Measurements from ENCODE around the gene B2M. TPM values are rescaled to one million over a fixed set of nuclear protein-coding genes. Genes with fewer than 3 reads are reported as not detected.

The B2M gene
- total and polyA plus RNA-seq, 2 of the 13 experiments (the other 11 are each of a cell fraction or from before 2014, with no cell fraction given) = 784 to 857 TPM

DNA sequence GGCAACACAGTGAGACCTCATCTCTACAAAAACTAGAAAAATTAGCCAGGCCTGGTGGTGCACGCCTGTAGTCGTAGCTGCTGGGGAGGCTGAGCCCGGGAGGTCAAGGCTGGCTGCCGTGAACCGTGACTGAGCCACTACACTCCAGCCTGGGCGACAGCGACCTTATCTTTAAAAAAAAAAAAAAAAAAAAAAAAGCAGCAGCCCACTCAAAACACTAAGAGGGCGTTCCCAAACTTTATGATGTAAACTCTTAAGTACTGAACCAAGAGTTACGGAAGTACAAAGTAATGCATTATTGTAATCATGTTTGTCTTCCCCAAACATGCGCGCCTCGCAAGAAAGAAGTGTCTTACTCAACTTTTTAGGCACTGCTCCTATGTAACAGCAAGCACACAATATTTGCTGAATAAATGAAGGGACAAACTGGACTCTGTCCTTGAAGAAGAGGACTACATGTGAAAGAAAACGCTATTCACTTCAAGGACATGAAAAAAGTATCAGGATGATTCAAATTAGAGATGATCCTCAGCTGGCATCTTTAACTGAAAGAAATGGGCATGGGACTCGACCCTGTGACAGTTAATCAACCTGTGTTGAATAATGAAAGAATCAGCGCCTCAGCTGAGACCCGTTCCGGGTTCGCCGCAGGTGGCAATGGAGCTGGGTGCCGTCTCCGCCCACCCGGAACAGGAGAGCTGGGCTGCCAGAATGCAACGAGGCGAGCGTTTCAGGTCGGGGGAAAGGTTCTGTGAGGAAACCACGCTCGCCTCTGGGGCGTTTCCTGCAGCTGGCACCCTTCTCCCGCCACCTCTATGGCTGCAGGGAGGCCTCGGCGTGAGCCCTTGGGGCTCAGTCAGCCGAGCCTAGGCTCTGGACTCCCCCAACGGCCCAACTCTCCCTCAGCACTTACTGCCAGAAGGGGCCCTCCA, 48.6 kb upstream of the B2M start (continued):
- TF ChIP-seq, protein P1, sequence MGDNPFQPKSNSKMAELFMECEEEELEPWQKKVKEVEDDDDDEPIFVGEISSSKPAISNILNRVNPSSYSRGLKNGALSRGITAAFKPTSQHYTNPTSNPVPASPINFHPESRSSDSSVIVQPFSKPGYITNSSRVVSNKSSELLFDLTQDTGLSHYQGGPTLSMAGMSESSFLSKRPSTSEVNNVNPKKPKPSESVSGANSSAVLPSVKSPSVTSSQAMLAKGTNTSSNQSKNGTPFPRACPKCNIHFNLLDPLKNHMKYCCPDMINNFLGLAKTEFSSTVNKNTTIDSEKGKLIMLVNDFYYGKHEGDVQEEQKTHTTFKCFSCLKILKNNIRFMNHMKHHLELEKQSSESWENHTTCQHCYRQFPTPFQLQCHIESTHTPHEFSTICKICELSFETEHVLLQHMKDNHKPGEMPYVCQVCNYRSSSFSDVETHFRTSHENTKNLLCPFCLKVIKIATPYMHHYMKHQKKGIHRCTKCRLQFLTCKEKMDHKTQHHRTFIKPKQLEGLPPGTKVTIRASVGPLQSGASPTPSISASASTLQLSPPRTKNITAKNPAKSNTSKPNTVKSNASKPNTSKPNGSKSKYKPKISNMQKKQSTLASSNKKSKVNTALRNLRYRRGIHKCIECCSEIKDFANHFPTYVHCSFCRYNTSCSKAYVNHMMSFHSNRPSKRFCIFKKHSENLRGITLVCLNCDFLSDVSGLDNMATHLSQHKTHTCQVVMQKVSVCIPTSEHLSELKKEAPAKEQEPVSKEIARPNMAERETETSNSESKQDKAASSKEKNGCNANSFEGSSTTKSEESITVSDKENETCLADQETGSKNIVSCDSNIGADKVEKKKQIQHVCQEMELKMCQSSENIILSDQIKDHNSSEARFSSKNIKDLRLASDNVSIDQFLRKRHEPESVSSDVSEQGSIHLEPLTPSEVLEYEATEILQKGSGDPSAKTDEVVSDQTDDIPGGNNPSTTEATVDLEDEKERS (CRISPR knock-in tag; IDR thresholded peaks at IDR 0.05) = no peak
- TF ChIP-seq, protein P2, sequence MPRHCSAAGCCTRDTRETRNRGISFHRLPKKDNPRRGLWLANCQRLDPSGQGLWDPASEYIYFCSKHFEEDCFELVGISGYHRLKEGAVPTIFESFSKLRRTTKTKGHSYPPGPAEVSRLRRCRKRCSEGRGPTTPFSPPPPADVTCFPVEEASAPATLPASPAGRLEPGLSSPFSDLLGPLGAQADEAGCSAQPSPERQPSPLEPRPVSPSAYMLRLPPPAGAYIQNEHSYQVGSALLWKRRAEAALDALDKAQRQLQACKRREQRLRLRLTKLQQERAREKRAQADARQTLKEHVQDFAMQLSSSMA (CRISPR knock-in tag; IDR thresholded peaks at IDR 0.05) = no peak
- TF ChIP-seq GFI1 (CRISPR knock-in tag; IDR thresholded peaks at IDR 0.05; ENCODE audit: borderline replicate concordance) = no peak
- TF ChIP-seq EP300 (IDR thresholded peaks at IDR 0.05; ENCODE audit: low read depth in 2 of 2, low read length in 2 of 2) = no peak
- no peak for TF ChIP-seq EP300 (CRISPR knock-in tag; IDR thresholded peaks at IDR 0.05; ENCODE audit: borderline replicate concordance)
- TF ChIP-seq MAFK (conservative IDR thresholded peaks at IDR 0.05 in 1 of 2, IDR thresholded peaks at IDR 0.05 in 1 of 2; ENCODE audit: low read length in 2 of 2) = no peak
- TF ChIP-seq, protein P3, sequence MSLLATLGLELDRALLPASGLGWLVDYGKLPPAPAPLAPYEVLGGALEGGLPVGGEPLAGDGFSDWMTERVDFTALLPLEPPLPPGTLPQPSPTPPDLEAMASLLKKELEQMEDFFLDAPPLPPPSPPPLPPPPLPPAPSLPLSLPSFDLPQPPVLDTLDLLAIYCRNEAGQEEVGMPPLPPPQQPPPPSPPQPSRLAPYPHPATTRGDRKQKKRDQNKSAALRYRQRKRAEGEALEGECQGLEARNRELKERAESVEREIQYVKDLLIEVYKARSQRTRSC (CRISPR knock-in tag; IDR thresholded peaks at IDR 0.05; ENCODE audit: low read depth) = no peak
- TF ChIP-seq, protein P4, sequence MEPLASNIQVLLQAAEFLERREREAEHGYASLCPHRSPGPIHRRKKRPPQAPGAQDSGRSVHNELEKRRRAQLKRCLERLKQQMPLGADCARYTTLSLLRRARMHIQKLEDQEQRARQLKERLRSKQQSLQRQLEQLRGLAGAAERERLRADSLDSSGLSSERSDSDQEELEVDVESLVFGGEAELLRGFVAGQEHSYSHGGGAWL (CRISPR knock-in tag; IDR thresholded peaks at IDR 0.05) = no peak
- TF ChIP-seq ZMYM3 (CRISPR knock-in tag; IDR thresholded peaks at IDR 0.05) = peak; percentile 69
- TF ChIP-seq, protein P5, sequence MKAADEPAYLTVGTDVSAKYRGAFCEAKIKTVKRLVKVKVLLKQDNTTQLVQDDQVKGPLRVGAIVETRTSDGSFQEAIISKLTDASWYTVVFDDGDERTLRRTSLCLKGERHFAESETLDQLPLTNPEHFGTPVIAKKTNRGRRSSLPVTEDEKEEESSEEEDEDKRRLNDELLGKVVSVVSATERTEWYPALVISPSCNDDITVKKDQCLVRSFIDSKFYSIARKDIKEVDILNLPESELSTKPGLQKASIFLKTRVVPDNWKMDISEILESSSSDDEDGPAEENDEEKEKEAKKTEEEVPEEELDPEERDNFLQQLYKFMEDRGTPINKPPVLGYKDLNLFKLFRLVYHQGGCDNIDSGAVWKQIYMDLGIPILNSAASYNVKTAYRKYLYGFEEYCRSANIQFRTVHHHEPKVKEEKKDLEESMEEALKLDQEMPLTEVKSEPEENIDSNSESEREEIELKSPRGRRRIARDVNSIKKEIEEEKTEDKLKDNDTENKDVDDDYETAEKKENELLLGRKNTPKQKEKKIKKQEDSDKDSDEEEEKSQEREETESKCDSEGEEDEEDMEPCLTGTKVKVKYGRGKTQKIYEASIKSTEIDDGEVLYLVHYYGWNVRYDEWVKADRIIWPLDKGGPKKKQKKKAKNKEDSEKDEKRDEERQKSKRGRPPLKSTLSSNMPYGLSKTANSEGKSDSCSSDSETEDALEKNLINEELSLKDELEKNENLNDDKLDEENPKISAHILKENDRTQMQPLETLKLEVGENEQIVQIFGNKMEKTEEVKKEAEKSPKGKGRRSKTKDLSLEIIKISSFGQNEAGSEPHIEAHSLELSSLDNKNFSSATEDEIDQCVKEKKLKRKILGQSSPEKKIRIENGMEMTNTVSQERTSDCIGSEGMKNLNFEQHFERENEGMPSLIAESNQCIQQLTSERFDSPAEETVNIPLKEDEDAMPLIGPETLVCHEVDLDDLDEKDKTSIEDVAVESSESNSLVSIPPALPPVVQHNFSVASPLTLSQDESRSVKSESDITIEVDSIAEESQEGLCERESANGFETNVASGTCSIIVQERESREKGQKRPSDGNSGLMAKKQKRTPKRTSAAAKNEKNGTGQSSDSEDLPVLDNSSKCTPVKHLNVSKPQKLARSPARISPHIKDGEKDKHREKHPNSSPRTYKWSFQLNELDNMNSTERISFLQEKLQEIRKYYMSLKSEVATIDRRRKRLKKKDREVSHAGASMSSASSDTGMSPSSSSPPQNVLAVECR (CRISPR knock-in tag; IDR thresholded peaks at IDR 0.05; ENCODE audit: borderline replicate concordance) = no peak
- TF ChIP-seq, protein P6, sequence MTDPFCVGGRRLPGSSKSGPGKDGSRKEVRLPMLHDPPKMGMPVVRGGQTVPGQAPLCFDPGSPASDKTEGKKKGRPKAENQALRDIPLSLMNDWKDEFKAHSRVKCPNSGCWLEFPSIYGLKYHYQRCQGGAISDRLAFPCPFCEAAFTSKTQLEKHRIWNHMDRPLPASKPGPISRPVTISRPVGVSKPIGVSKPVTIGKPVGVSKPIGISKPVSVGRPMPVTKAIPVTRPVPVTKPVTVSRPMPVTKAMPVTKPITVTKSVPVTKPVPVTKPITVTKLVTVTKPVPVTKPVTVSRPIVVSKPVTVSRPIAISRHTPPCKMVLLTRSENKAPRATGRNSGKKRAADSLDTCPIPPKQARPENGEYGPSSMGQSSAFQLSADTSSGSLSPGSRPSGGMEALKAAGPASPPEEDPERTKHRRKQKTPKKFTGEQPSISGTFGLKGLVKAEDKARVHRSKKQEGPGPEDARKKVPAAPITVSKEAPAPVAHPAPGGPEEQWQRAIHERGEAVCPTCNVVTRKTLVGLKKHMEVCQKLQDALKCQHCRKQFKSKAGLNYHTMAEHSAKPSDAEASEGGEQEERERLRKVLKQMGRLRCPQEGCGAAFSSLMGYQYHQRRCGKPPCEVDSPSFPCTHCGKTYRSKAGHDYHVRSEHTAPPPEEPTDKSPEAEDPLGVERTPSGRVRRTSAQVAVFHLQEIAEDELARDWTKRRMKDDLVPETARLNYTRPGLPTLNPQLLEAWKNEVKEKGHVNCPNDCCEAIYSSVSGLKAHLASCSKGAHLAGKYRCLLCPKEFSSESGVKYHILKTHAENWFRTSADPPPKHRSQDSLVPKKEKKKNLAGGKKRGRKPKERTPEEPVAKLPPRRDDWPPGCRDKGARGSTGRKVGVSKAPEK (CRISPR knock-in tag; IDR thresholded peaks at IDR 0.05; ENCODE audit: borderline replicate concordance) = 0 out of 2 replicates have a peak, but pooled peaks have one; percentile 38
- no peak for TF ChIP-seq TEAD3 (CRISPR knock-in tag; optimal IDR thresholded peaks at IDR 0.05; ENCODE audit: borderline replicate concordance)
- TF ChIP-seq NBN (conservative IDR thresholded peaks at IDR 0.05) = no peak
- no peak for TF ChIP-seq SNAI1 (CRISPR knock-in tag; IDR thresholded peaks at IDR 0.05; ENCODE audit: borderline replicate concordance)
- TF ChIP-seq SYNCRIP (IDR thresholded peaks at IDR 0.05; ENCODE audit: insufficient read depth, low read depth, low read length) = no peak
